RCC 7860 (cell line): ENCODE measurements around the gene EARS2.
"Not testable (repeated sequence)": the region's sequence is repeated elsewhere in the genome, so short reads cannot be mapped to it uniquely, and the experiment has no call there.

Experiments
- DNase-seq: peaks from one replicate; pipeline ENCODE4 v3.0.0-alpha.2; 2015; ENCODE audit warnings: low spot score
- FAIRE-seq: peaks from 2 replicates; lab custom pipeline; 2012; peaks lifted over from hg19 to GRCh38; lab: Jason Lieb, UNC

EARS2 gene

DNA sequence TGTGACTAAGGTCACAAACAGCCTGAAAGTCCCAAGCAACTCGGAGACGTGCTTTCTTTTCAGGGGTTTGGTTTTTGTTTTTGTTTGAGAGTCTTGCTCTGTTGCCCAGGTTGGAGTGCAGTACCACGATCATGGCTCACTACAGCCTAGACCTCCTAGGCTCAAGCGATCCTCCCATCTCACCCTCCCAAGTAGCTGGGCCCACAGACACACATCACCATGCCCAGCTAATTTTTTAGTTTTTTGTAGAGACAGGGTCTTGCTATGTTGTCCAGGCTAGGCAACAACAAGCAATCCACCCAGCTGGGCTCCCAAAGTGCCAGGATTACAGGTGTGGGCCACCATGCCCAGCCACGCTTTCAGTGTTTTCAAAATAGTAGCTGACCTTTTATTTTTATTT, 27.1 kb downstream of the EARS2 start:
- FAIRE-seq (no peak), DNase-seq (no peak)

DNA sequence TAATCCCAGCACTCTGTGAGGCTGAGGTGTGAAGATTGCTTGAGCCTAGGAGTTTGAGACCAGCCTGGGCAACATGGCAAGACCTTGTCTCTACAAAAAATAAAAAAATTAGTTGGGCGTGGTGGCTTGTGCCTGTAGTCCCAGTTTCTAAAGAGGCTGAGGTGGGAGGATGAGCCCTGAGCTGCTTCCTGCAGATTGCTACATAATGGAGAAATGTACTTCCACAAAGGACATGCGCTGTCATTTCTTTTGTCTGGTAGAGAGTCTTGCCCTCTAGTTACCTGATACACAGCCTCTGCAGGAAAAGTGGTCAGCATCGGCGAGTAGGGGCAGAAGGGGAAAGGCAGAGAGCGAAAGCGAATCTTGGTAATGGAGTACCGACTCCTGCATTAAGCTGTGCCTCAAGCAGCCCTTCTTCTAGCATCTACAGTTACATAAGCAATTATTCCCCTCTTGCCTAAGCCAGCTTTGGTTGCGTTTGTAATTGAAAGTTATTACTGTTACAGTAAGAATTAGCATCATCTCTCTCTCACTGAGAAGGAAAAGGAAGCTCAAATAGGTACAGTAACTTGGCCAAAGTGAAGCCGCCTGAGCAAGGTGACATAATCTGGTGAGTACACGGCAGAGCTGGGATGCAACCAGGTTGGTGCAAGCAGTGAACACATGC, 28.4 kb downstream of the EARS2 start:
- DNase-seq = no peak
- no peak for FAIRE-seq

DNA sequence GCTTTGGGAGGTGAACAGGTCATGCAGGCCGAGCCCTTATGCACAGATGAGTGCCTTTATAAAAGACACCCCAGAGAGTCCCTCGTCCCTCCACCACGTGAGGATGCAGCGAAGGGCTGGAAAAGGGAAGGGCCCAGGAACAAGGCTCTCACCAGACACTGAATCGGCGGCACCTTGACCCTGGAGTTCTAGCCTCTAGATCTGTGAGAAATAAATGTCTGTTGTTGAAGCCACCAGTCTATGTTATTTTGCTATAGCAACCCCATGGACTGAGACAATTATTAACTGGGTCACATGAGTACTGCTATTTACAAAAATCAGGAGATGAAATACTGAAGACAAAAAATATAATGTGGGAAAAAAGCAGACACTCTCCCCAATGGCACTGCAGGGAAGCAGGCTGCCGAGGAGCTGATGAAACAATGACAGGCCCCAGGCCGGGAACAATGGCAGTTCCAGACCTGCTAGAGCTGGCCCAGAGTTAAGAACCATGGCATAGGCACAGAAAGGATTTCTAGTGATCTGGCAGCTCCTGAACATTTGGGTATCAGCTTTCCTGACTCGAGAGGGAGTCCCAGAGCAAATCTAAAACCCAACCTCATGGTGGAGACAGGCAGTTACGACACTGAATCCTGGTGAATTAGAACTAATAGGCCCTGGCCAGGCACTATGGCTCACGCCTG, 29.0 kb downstream of the EARS2 start:
- DNase-seq (no peak), FAIRE-seq (no peak)

DNA sequence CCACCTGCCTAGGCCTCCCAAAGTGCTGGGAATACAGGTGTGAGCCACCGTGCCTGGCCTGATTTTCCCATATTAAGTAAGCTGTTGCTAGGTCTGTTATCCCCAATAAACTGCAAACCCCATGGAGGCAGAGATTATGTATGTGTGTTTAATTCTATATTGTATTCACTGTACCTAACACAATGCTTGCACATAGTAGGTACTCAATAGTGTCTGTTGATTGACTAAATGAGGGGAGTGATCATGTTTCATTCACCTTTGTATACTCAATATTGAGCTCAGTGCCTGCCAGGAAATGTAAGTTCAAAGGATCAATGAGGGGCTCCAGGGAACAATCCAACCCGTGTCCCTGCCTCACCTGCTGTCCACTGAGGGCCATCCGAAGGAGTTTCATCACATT, 32.3 kb downstream of the EARS2 start:
- FAIRE-seq (no peak), DNase-seq (no peak)

DNA sequence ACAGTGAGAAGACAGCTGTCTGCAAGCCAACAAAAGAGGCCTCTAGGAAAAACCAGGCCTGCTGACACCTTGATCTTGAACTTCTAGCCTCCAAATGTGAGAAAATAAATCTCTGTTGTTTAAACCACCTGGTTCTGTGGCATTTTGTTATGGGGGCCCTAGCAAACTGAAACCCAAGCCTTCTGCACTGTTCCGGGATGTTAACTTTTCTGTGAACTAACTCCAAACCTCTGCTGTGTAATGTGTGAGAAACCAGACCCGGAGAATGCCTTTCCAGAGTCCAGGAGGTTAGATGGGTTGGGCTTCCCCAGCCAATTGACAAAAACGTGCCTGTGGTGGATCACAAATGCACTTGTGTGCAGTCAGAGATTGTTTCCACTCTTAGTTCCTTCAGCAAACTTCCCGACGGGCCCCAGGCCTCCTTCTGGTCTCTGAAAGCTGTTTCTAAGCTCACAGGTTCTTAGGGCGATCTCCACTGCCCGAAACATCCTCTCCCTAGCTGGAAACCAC, 33.2 kb downstream of the EARS2 start:
- no peak for DNase-seq

DNA sequence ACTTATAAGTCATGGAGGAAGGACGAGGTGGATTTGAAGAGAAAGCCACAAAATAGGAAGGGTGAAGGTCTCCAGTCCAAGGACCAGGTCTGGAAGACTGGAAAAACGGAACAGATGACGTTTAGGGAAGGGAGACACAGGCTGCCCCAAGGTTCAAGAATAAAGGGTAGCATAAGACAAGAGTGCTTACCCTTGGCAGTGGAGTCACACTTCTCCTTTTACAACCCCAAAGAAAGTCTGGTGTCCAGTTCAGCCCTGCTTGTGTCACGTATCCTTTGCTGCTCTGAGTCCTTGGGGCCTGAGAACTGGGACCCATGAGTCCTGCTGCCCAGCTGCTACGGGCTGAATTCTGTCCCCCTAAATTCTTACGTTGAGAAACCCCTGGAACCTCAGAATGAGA, 33.8 kb downstream of the EARS2 start:
- no peak for DNase-seq
- FAIRE-seq = no peak

More for the DNA sequence above, 33.2 kb downstream of the EARS2 start:
- no peak for FAIRE-seq

DNA sequence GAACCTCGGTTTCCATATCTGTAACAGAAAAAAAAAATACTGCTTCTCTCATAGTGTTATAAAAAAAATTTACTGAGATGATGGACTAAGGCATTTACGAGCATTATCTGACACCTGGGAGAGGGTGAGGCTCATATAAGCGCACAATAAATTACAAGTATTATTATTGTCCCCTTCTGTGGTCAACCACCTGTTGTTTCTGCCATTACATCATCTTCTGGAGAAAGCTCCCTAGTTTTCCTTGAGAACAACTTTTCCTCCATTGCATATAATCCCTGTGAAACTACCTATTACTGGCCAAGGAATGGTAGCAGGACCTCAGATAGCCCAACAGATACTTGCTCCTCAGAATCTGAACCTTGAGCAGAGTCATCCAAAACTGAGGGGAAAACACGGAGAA, 35.2 kb downstream of the EARS2 start:
- FAIRE-seq (no peak), DNase-seq (no peak)

DNA sequence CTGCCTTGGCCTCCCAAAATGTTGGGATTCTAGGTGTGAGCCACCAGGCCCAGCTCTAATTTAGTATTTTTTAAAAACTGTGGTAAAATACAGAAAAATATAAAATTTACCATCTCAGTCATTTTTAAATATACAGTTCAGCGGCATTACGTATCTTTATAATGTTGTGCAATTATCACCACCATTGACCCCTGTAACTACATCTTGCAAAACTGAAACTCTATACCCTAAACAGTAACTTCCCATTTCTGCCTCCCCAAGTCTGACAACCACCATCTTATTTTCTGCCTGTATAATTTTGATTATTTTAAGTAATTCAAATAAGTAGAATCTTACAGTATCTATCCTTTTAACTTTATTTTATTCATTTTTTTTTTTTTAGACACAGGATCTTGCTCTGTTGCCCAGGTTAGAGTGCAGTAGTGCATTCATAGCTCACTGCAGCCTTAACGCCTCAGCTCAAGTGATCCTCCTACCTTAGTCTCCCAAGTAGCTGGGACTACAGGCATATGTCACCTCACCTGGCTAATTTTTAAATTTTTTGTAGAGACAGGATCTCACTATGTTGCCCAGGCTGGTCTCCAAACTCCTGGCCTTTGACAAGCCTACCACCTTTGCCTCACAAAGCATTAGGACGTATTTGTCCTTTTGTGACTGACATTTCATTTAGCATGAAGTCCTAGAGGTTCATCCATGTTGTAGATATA, 36.0 kb downstream of the EARS2 start:
- no peak for FAIRE-seq

DNA sequence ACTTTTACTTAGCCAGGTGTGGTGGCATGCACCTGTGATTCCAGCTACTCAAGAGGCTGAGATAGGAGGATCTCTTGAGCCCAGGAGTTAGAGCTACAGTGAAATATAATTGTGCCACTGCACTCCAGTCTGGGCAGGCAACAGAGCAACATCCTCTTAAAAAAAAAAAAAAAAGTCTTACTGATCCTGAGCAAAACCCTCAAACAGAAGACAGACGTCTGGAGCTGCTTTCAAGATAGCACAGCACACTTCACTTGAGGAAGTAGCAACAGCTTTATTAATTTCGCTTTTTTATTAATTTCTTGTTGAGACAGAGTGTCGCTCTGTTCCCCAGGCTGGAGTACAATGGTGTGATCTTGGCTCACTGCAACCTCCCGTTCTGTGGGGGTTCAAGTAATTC, 36.6 kb downstream of the EARS2 start:
- FAIRE-seq (no peak), DNase-seq (no peak)

More for the DNA sequence above, 36.0 kb downstream of the EARS2 start:
- no peak for DNase-seq

DNA sequence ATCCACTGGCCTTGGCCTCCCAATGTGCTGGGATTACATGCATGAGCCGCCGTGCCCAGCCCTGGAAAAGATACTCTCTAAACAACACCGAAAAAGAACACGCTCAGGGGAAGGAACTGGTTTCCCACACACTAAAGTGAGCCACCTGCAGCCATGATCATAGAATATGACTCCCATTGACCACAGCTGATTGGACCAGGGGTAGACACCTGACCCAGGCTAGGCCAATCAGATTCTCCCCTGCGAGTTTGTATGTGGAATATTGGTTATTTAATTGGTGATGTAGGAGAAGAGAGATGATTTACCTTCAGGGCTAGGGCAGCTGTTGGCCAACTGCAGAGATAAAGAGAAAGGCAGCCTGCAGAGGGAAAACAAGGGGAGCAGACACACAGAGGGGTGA, 37.9 kb downstream of the EARS2 start:
- no peak for FAIRE-seq

DNA sequence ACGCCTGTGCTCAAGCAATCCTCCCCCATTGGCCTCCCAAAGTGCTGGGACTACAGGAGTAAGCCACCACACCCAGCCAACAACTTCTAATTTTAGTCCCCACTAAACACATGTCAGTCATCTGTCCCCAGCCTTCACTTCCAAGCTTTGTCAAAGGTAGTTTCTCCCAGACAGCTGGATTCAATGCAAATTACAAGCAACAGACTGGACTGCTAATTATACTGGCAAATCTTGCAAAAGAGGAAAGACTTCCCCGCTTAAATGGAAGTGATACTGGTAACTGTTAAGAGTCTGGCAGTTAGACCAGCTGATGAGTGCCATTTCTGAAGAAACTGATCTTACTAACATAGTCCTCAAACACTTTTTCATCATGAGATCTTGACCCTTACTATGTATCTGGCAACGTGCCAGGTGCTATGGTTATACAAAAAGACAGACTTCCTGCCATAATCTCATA, 38.7 kb downstream of the EARS2 start:
- DNase-seq (no peak), FAIRE-seq (no peak)

More for the DNA sequence above, 37.9 kb downstream of the EARS2 start:
- no peak for DNase-seq

DNA sequence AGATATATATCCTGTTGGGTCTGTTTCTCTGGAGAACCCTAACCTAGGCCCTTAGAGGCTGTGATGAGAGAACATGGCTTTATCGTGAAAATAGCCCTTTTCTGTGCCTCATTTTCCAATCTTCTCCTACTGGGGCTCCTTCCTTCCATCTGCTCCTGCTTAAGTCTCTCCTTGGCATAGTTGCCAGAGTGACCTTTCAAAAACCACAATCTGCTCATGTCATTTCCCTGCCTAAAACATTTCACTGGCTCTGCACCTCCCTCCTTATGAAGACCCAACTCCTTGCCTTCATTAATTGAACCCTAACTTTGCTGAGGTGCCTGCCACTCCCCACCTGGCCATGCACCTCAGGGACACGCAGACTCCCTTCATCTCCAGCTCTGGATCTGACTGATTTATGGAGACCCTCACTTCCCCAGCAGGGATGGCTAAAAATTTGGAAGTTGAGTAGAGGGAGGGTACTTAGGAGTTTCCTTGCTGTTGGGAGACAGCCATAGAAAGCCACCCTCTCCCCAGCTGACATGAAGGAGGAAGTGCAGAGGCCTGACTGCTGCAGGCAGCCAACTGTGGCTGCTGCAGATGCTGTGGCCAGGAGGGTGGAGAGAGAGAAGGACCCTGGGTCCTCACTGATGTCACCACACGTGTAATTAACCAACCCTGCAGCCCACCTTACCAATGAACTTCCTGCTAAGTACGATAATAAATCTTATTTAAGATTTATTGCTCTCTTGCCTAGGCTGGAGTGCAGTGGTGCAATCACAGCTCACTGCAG, 40.6 kb downstream of the EARS2 start:
- DNase-seq = no peak
- no peak for FAIRE-seq

DNA sequence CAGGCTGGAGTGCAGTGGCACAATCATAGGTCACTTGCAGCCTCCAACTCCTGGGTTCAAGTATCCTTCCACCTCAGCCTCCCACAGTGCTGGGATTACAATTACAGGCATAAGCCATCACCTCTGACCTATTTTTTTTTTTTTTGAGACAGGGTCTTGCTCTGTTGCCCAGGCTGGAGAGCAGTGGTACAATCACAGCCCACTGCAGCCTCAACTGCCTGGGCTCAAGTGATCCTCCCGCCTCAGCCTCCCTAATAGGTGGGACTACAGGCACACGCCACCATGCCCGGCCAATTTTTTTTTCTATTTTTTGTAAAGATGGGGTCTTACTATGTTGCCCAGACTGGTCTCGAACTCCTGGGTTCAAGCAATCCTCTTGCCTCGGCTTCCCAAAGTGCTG, 41.3 kb downstream of the EARS2 start:
- DNase-seq (no peak), FAIRE-seq (no peak)

DNA sequence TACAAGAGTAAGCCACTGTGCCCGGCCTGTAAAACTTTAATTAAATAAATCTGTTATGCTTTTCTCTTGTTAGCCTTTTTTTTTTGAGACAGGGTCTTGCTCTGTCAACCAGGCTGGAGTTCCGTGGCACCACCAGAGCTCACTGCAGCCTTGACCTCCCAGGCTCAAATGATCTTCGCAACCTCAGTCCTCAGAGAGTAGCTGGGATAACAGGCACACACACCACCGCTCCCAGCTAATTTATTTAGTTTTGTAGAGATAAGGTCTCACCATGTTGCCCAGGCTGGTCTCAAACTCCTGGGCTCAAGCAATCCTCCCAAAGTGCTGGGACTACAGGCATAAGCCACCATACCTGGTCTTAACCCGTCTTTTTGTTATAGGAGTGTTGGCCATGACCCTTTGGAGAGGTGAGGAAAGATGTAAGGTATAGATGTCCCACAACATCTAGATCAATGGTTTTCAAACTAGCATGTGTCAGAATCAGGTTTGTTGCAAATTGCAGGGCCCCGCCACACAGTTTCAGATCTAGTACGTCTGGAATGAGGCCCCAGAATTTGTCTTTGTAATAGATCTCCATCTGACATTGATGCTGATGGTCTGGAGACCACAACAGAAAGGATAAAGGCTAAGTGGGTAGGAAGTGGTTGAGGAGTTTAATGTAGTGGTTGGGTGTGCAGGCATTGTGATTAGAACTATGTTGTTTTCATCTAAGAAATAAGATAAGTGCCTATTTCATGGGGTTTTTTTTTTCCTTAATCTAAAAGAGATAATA, 42.6 kb downstream of the EARS2 start:
- DNase-seq (no peak), FAIRE-seq (no peak)

DNA sequence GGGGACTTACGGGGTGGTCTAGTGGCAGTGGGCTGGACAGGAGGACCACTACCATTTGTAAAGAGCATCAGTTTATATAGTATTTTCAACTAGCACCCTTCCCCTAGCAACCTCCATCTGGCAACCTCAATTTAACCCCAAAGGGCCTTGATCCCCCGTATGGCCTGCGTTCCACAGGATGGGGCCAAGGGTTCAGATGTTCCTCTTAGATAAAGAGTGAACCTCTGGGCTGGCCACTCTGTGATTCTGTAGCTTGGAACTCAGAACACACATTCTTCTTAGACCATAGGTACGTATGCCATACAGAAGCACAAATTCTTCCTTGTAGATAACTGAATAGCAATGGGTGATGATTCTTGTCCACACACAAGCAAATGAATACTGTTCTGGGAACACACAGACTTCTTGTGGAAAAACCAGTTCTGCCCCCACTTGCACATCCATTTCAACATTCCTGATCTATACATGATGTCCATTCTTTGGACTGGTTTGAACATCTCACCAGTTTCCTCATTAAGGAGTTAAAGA, 44.9 kb downstream of the EARS2 start:
- DNase-seq (no peak), FAIRE-seq (no peak)

DNA sequence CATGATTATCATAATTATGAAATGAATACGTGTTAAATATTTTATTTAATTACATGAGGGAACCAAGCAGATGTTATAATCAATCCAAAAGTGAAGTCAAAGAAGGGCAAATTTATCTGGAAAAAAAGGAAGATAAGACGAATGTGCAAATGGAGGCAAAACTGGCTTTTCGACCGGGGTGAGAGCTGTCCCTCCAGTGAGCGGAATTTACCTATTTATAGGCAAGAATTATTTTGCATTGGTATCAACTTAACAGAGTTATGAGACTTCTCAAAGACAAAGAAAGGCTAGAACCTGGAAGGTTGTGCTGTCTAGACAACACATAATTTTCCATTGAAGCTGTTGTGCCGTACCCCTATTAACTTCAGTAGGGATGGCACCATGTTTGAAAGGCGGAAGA, 45.4 kb downstream of the EARS2 start:
- FAIRE-seq (no peak), DNase-seq (no peak)

DNA sequence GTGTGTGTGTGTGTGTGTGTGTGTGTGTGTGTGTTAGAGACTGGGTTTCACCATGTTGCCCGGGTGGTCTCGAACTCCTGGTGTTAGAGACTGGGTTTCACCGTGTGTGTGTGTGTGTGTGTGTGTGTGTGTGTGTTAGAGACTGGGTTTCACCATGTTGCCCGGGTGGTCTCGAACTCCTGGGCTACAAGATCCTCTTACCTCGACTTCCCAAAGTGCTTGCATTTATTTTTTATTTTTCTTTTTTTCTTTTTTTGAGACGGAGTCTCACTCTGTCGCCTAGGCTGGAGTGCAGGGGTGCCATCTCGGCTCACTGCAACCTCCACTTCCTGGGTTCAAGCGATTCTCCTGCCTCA, 46.3 kb downstream of the EARS2 start:
- DNase-seq, FAIRE-seq: not testable (repeated sequence)

DNA sequence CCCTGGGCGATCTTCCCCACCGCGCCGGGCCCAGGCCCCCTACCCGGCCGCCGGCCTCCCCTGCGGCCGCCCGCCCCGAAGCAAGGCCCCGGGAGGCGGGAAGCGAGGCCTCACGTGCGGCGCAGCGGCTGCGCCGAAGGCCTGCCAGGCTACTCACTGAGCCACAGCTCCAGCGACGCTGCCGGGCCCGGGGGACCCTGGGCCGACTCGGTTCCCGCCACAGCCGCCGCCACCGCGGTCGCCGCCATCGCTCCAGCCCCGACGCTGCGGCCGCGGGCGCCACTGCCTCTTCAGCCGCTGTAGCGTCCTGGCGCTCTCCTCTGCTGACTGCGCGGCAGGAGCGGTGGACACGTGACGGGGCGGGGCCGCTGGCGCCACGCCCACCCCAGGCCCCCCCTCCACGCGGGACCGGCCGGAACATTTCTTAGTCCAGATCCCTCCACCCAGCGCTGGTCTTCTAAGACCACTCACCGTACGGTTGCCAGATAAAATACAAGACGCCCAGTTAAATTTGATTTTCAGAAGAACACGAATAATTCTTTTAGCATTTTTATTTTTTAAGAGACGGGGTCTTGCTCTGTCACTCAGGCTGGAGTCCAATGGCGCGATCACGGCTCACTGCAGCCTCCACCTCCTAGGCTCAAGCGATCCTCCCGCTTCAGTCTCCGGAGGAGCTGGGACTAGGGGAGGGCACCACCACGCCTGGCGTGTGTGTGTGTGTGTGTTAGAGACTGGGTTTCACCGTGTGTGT, 46.8 kb downstream of the EARS2 start, which contains the start of gene GGA2:
TSS of gene GGA2 (minus strand) at position 331 of the 751 bp plus-strand sequence. CDS start at position 248, 83 bp downstream.
- FAIRE-seq = no peak
- DNase-seq = peak; percentile 63

DNA sequence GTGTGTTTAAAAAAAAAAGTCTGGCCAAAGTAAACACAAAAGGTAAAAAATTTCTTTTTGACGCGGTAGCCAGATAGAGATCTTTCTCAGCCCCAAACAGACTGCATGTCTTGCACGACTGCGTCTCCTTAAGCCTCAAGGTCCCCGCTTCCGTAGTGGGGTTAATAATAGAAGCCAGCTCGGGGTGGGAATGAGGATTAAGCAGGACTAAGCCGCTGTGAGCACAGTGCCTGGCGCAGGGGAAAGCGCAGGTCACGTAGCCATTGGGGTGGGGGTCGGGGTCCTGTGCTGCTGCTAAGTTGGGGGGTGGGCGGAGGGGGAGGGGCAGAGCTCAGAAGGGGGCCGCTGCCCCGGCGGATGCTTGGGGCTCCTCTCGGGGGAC, 47.4 kb downstream of the EARS2 start:
- DNase-seq = peak; percentile 25
- FAIRE-seq = no peak
